ENCODE results near the gene PLXNA4. TPM values are rescaled to one million over a fixed set of nuclear protein-coding genes. Genes with fewer than 3 reads are reported as not detected.

PLXNA4 gene
- total and polyA plus RNA-seq, 4 donors, result 0.04 to 1.1 (median 0.41) TPM

GRCh38 chr7:132393789-132394261, 182.4 kb downstream of the PLXNA4 start:
- Histone ChIP-seq H3K4me1 (ENCODE audit: control insufficient read depth in 4 of 4, insufficient read depth in 4 of 4, low read length in 3 of 4) (peaks cover 0 to 29% (median 23%) of the 10 kb centered on the region in 4 donors), H3K27me3 (ENCODE audit: control insufficient read depth in 4 of 4, insufficient read depth in 4 of 4, low read length in 3 of 4) (no peaks in the 10 kb centered on the region), H3K9me3 (ENCODE audit: control insufficient read depth in 4 of 4, low read length in 3 of 4) (no peaks in the 10 kb centered on the region), H3K4me3 (ENCODE audit: low read depth in 1 of 3, low read length in 3 of 3) (no peak overlapping the region), H3K36me3 (ENCODE audit: control insufficient read depth in 4 of 4, insufficient read depth in 3 of 4, low read depth in 1 of 4, low read length in 3 of 4) (no peaks in the 10 kb centered on the region), H3K9ac (ENCODE audit: low read depth in 1 of 2, low read length in 2 of 2) (no peak overlapping the region), H3K27ac (ENCODE audit: low read depth in 1 of 2, low read length in 2 of 2) (no peak overlapping the region)
- TF ChIP-seq NR2F2 (IDR thresholded peaks at IDR 0.05) (no peak), REST (IDR thresholded peaks at IDR 0.05) (no peak), MAX (IDR thresholded peaks at IDR 0.05) (no peak), SP1 (IDR thresholded peaks at IDR 0.05) (no peak), CTCF (IDR thresholded peaks at IDR 0.05; ENCODE audit: low read depth, low read length, missing input control) (no peak), JUND (IDR thresholded peaks at IDR 0.05) (no peak), HNF4G (IDR thresholded peaks at IDR 0.05) (no peak), GABPA (IDR thresholded peaks at IDR 0.05 in 1 of 2, conservative IDR thresholded peaks at IDR 0.05 in 1 of 2) (no peak)
- DNase-seq (ENCODE audit: low spot score), result no peak
- 49% methylated on average over 9 of the region's 9 CpGs for WGBS

- no peak overlapping the region for H3K27ac ChIP-seq (ENCODE audit: low read depth in 1 of 2, low read length in 2 of 2)
- DNase-seq (ENCODE audit: low spot score), result no peak
- TF ChIP-seq FOXA1 (IDR thresholded peaks at IDR 0.05), result no peak
- TF ChIP-seq RAD21 (IDR thresholded peaks at IDR 0.05), result no peak
- TF ChIP-seq JUND (IDR thresholded peaks at IDR 0.05), result no peak
- no peak for TF ChIP-seq MAX (IDR thresholded peaks at IDR 0.05)
- TF ChIP-seq SP1 (IDR thresholded peaks at IDR 0.05), result no peak
- TF ChIP-seq HNF4A (conservative IDR thresholded peaks at IDR 0.05), result no peak
- no peak for TF ChIP-seq EGR1 (IDR thresholded peaks at IDR 0.05; ENCODE audit: low read depth in 2 of 2)
- no peak for TF ChIP-seq NR2F2 (IDR thresholded peaks at IDR 0.05)
- TF ChIP-seq GABPA (IDR thresholded peaks at IDR 0.05 in 1 of 2, conservative IDR thresholded peaks at IDR 0.05 in 1 of 2), result no peak
- no peak for TF ChIP-seq ZBTB33 (IDR thresholded peaks at IDR 0.05)
- TF ChIP-seq FOXA2 (IDR thresholded peaks at IDR 0.05), result no peak
- no peak for TF ChIP-seq ATF3 (IDR thresholded peaks at IDR 0.05)
- no peak for TF ChIP-seq RXRA (IDR thresholded peaks at IDR 0.05)
- no peak for TF ChIP-seq HNF4G (IDR thresholded peaks at IDR 0.05)
- no peak for TF ChIP-seq YY1 (IDR thresholded peaks at IDR 0.05)
- TF ChIP-seq CTCF (IDR thresholded peaks at IDR 0.05; ENCODE audit: low read depth, low read length, missing input control), result no peak
- TF ChIP-seq REST (IDR thresholded peaks at IDR 0.05), result no peak
Measured at GRCh38 chr7:132392713-132393112, 183.6 kb downstream of the PLXNA4 start.

More at GRCh38 chr7:132392713-132393112, 183.6 kb downstream of the PLXNA4 start:
- Histone ChIP-seq H3K9me3 (ENCODE audit: control insufficient read depth in 4 of 4, low read length in 3 of 4) (no peaks in the 10 kb centered on the region), H3K27me3 (ENCODE audit: control insufficient read depth in 4 of 4, insufficient read depth in 4 of 4, low read length in 3 of 4) (no peaks in the 10 kb centered on the region), H3K4me1 (ENCODE audit: control insufficient read depth in 4 of 4, insufficient read depth in 4 of 4, low read length in 3 of 4) (peaks cover 0 to 29% (median 23%) of the 10 kb centered on the region in 4 donors), H3K9ac (ENCODE audit: low read depth in 1 of 2, low read length in 2 of 2) (no peak overlapping the region), H3K36me3 (ENCODE audit: control insufficient read depth in 4 of 4, insufficient read depth in 3 of 4, low read depth in 1 of 4, low read length in 3 of 4) (no peaks in the 10 kb centered on the region), H3K4me3 (ENCODE audit: low read depth in 1 of 3, low read length in 3 of 3) (no peak overlapping the region)
- WGBS, result 91% methylated on average over 8 of the region's 8 CpGs
